ENCODE measurements around the gene FLT1. TPM values are rescaled to one million over a fixed set of nuclear protein-coding genes. Genes with fewer than 3 reads are reported as not detected.

The FLT1 gene
- polyA plus RNA-seq, 1 donor (not counting 4 experiments of a cell fraction or from before 2014, with no cell fraction given), result 0.01 TPM

DNA sequence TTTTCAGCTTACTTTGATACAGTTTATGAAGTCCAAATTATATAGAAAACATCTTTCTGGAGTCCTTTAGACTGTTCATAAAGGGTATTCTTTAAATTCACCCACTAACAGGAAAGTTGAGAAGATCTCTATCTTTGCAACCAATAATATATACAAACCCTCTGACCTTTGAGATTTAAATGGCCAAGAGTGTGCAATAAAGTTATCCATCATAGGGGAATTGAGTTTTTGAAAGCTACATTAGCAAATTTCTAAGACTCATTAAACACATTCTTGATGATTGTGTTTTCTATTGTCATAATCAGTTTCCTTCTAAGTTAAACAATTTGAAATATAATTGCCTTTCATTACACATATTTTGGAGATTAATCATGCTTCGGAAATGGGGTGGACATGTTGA lies 15.9 kb downstream of the FLT1 start:
- Histone ChIP-seq H3K4me1 (ENCODE audit: control insufficient read depth, extremely low read depth, insufficient read depth, low read length) (peaks cover 3% of the 10 kb centered on the region), H3K4me3 (ENCODE audit: control insufficient read depth in 2 of 3, extremely low read depth in 1 of 3, insufficient read depth in 2 of 3, low read depth in 1 of 3, low read length in 3 of 3) (no peak overlapping the region), H3K36me3 (ENCODE audit: control insufficient read depth in 2 of 2, extremely low read depth in 1 of 2, insufficient read depth in 2 of 2, low read length in 2 of 2) (no peaks in the 10 kb centered on the region), H3K27me3 (ENCODE audit: control insufficient read depth, extremely low read depth, insufficient read depth, low read length) (peaks cover 3% of the 10 kb centered on the region), H3K79me2 (ENCODE audit: control insufficient read depth, insufficient read depth, low read length) (no peaks in the 10 kb centered on the region), H3K4me2 (ENCODE audit: control insufficient read depth, extremely low read depth, insufficient read depth, low read depth, low read length) (no peak overlapping the region), H4K20me1 (ENCODE audit: control insufficient read depth, extremely low read depth, insufficient read depth, low read length) (no peaks in the 10 kb centered on the region), H3K9me1 (ENCODE audit: control insufficient read depth, extremely low read depth, insufficient read depth, low read length) (no peaks in the 10 kb centered on the region), H2AFZ (ENCODE audit: control insufficient read depth, low read length) (no peak overlapping the region), H3K27ac (ENCODE audit: control insufficient read depth, insufficient read depth, low read length) (no peak overlapping the region), H3K9me3 (ENCODE audit: control insufficient read depth, low read depth, low read length) (no peaks in the 10 kb centered on the region), H3K9ac (ENCODE audit: control insufficient read depth, extremely low read depth, insufficient read depth, low read length) (no peak overlapping the region)
- DNase-seq (ENCODE audit: low read depth, low spot score) (no peak), FAIRE-seq (no peak)
- TF ChIP-seq, protein P1, sequence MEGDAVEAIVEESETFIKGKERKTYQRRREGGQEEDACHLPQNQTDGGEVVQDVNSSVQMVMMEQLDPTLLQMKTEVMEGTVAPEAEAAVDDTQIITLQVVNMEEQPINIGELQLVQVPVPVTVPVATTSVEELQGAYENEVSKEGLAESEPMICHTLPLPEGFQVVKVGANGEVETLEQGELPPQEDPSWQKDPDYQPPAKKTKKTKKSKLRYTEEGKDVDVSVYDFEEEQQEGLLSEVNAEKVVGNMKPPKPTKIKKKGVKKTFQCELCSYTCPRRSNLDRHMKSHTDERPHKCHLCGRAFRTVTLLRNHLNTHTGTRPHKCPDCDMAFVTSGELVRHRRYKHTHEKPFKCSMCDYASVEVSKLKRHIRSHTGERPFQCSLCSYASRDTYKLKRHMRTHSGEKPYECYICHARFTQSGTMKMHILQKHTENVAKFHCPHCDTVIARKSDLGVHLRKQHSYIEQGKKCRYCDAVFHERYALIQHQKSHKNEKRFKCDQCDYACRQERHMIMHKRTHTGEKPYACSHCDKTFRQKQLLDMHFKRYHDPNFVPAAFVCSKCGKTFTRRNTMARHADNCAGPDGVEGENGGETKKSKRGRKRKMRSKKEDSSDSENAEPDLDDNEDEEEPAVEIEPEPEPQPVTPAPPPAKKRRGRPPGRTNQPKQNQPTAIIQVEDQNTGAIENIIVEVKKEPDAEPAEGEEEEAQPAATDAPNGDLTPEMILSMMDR (optimal IDR thresholded peaks at IDR 0.05 in 1 of 3, IDR thresholded peaks at IDR 0.05 in 1 of 3, conservative IDR thresholded peaks at IDR 0.05 in 1 of 3; ENCODE audit: extremely low read depth in 1 of 3, insufficient read depth in 2 of 3, low read length in 3 of 3), result no peak
- TF ChIP-seq EZH2 (IDR thresholded peaks at IDR 0.05; ENCODE audit: low read length), result no peak
- dilution Hi-C loops (cut with MboI; ENCODE audit: extremely low pct_ligation_motif_present, low sequenced_read_pairs), result no loop called here

DNA sequence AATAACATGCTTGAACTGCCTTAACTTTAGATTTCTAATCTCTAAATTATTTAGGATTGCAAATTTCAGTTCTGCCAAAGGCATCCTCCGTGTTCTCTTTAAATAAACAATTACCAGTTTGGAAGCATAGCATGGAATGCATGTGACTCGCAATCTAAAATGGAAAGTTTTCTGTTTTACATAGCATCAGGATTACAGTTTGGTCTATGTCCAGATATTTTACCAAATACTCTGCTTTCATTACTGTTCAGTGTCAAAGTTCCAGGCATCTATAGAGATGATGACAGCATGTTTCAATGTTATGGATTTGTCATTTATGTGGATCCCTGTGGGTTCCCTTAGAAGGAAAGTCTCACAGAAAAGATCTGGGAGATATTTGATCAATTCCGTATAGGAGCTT lies 16.8 kb downstream of the FLT1 start:
- H3K27ac ChIP-seq (ENCODE audit: control insufficient read depth, insufficient read depth, low read length), result no peak overlapping the region
- no peak for TF ChIP-seq EZH2 (IDR thresholded peaks at IDR 0.05; ENCODE audit: low read length)
- TF ChIP-seq, protein P1 (optimal IDR thresholded peaks at IDR 0.05 in 1 of 3, IDR thresholded peaks at IDR 0.05 in 1 of 3, conservative IDR thresholded peaks at IDR 0.05 in 1 of 3; ENCODE audit: extremely low read depth in 1 of 3, insufficient read depth in 2 of 3, low read length in 3 of 3), result no peak
- H3K27me3 ChIP-seq (ENCODE audit: control insufficient read depth, extremely low read depth, insufficient read depth, low read length), result peaks cover 3% of the 10 kb centered on the region
- FAIRE-seq (no peak), DNase-seq (ENCODE audit: low read depth, low spot score) (no peak)
- no peak overlapping the region for H3K4me2 ChIP-seq (ENCODE audit: control insufficient read depth, extremely low read depth, insufficient read depth, low read depth, low read length)
- H3K9me1 ChIP-seq (ENCODE audit: control insufficient read depth, extremely low read depth, insufficient read depth, low read length), result no peaks in the 10 kb centered on the region
- H3K9me3 ChIP-seq (ENCODE audit: control insufficient read depth, low read depth, low read length), result no peaks in the 10 kb centered on the region
- no peak overlapping the region for H3K9ac ChIP-seq (ENCODE audit: control insufficient read depth, extremely low read depth, insufficient read depth, low read length)
- no peak overlapping the region for H2AFZ ChIP-seq (ENCODE audit: control insufficient read depth, low read length)
- dilution Hi-C loops (cut with MboI; ENCODE audit: extremely low pct_ligation_motif_present, low sequenced_read_pairs), result no loop called here
- H3K79me2 ChIP-seq (ENCODE audit: control insufficient read depth, insufficient read depth, low read length), result no peaks in the 10 kb centered on the region
- peaks cover 3% of the 10 kb centered on the region for H3K4me1 ChIP-seq (ENCODE audit: control insufficient read depth, extremely low read depth, insufficient read depth, low read length)
- no peak overlapping the region for H3K4me3 ChIP-seq (ENCODE audit: control insufficient read depth in 2 of 3, extremely low read depth in 1 of 3, insufficient read depth in 2 of 3, low read depth in 1 of 3, low read length in 3 of 3)
- H4K20me1 ChIP-seq (ENCODE audit: control insufficient read depth, extremely low read depth, insufficient read depth, low read length), result no peaks in the 10 kb centered on the region
- H3K36me3 ChIP-seq (ENCODE audit: control insufficient read depth in 2 of 2, extremely low read depth in 1 of 2, insufficient read depth in 2 of 2, low read length in 2 of 2), result no peaks in the 10 kb centered on the region
